ENCODE data around the gene TSPOAP1. TPM values are rescaled to one million over a fixed set of nuclear protein-coding genes. Genes with fewer than 3 reads are reported as not detected.
A peak's percentile ranks its signal among the peaks of the same experiment; 100 is the strongest.

The TSPOAP1 gene
- total RNA-seq, 1 donor from 2014 or later: 7.1 TPM

- DNase-seq (ENCODE audit: extremely low spot score in 2 of 2): no peak
- Histone ChIP-seq H3K4me1 (no peaks in the 10 kb centered on the region), H3K27me3 (no peaks in the 10 kb centered on the region), H3K27ac (no peak overlapping the region), H3K9me3 (no peaks in the 10 kb centered on the region), H3K36me3 (no peaks in the 10 kb centered on the region), H3K4me3 (no peak overlapping the region)
- intact Hi-C loops (cut with DNase I): no loop called here
- no peak for TF ChIP-seq POLR2A (IDR thresholded peaks at IDR 0.05)
- peak in 1 of 3 experiments; percentile 31 for TF ChIP-seq CTCF (IDR thresholded peaks at IDR 0.05)
- no peak for TF ChIP-seq POLR2AphosphoS5 (IDR thresholded peaks at IDR 0.05; ENCODE audit: insufficient read depth in 1 of 2, low read depth in 1 of 2)
Measured at GRCh38 chr17:58317421-58318064, 11.1 kb downstream of the TSPOAP1 start.

GRCh38 chr17:58316260-58316960, 12.2 kb downstream of the TSPOAP1 start:
- intact Hi-C loops (cut with DNase I): no loop called here
- H3K4me1 ChIP-seq: no peaks in the 10 kb centered on the region
- no peak overlapping the region for H3K27ac ChIP-seq
- no peaks in the 10 kb centered on the region for H3K9me3 ChIP-seq
- no peaks in the 10 kb centered on the region for H3K27me3 ChIP-seq
- DNase-seq (ENCODE audit: extremely low spot score in 2 of 2): no peak
- no peaks in the 10 kb centered on the region for H3K36me3 ChIP-seq
- H3K4me3 ChIP-seq: no peak overlapping the region
- no peak for TF ChIP-seq POLR2A (IDR thresholded peaks at IDR 0.05)
- TF ChIP-seq CTCF (IDR thresholded peaks at IDR 0.05): no peak
- no peak for TF ChIP-seq POLR2AphosphoS5 (IDR thresholded peaks at IDR 0.05; ENCODE audit: insufficient read depth in 1 of 2, low read depth in 1 of 2)

- DNase-seq (ENCODE audit: extremely low spot score in 2 of 2): no peak
- no peaks in the 10 kb centered on the region for H3K36me3 ChIP-seq
- no peaks in the 10 kb centered on the region for H3K4me1 ChIP-seq
- intact Hi-C loops (cut with DNase I): no loop called here
- H3K4me3 ChIP-seq: no peak overlapping the region
- no peak overlapping the region for H3K27ac ChIP-seq
- no peaks in the 10 kb centered on the region for H3K9me3 ChIP-seq
- no peaks in the 10 kb centered on the region for H3K27me3 ChIP-seq
- no peak for TF ChIP-seq POLR2AphosphoS5 (IDR thresholded peaks at IDR 0.05; ENCODE audit: insufficient read depth in 1 of 2, low read depth in 1 of 2)
- TF ChIP-seq POLR2A (IDR thresholded peaks at IDR 0.05): no peak
- TF ChIP-seq CTCF (IDR thresholded peaks at IDR 0.05): no peak
Measured at GRCh38 chr17:58315750-58316149, 12.8 kb downstream of the TSPOAP1 start.

- intact Hi-C loops (cut with DNase I): no loop called here
- Histone ChIP-seq H3K27ac (no peak overlapping the region), H3K4me1 (no peaks in the 10 kb centered on the region), H3K9me3 (no peaks in the 10 kb centered on the region), H3K36me3 (no peaks in the 10 kb centered on the region), H3K27me3 (no peaks in the 10 kb centered on the region), H3K4me3 (no peak overlapping the region)
- TF ChIP-seq POLR2A (IDR thresholded peaks at IDR 0.05) (no peak), CTCF (IDR thresholded peaks at IDR 0.05) (no peak), POLR2AphosphoS5 (IDR thresholded peaks at IDR 0.05; ENCODE audit: insufficient read depth in 1 of 2, low read depth in 1 of 2) (no peak)
- no peak for DNase-seq (ENCODE audit: extremely low spot score in 2 of 2)
Measured at GRCh38 chr17:58315281-58315711, 13.3 kb downstream of the TSPOAP1 start.

GRCh38 chr17:58314706-58315015, 13.9 kb downstream of the TSPOAP1 start:
- H3K9me3 ChIP-seq: no peaks in the 10 kb centered on the region
- H3K4me1 ChIP-seq: no peaks in the 10 kb centered on the region
- intact Hi-C loops (cut with DNase I): no loop called here
- no peaks in the 10 kb centered on the region for H3K27me3 ChIP-seq
- H3K36me3 ChIP-seq: no peaks in the 10 kb centered on the region
- TF ChIP-seq POLR2A (IDR thresholded peaks at IDR 0.05): no peak
- TF ChIP-seq CTCF (IDR thresholded peaks at IDR 0.05): no peak
- no peak for TF ChIP-seq POLR2AphosphoS5 (IDR thresholded peaks at IDR 0.05; ENCODE audit: insufficient read depth in 1 of 2, low read depth in 1 of 2)
- DNase-seq (ENCODE audit: extremely low spot score in 2 of 2): no peak
- no peak overlapping the region for H3K27ac ChIP-seq
- no peak overlapping the region for H3K4me3 ChIP-seq
